Adrenal gland (tissue), 5 donors: ENCODE data around the gene FLRT1.

Experiments used
- CTCF ChIP-seq, 6 experiments: fragments of 450-650 bp in 4 of 6; fragments of 200-600 bp in 2 of 6; sonication (generic) in 1 of 6; IDR thresholded peaks; 1 replicate in 5 of 6; 2 replicates in 1 of 6; pipeline versions ENCODE4 v1.5.1 to v1.8.0; 2016 to 2021; ENCODE audit warnings: antibody characterized with exemption in 6 of 6, mild to moderate bottlenecking in 2 of 6, moderate library complexity in 1 of 6
- POLR2A ChIP-seq, 2 donors: fragments of 450-650 bp; IDR thresholded peaks; one replicate each; pipeline ENCODE4 v1.6.1; 2017; ENCODE audit warnings: antibody characterized with exemption in 2 of 2, mild to moderate bottlenecking in 2 of 2, moderate library complexity in 1 of 2
- donor health status: DM: no; HTN: no; CAD: no.

GRCh38 chr11:64042301-64042700, 6.6 kb downstream of the FLRT1 start:
- TF ChIP-seq CTCF (IDR thresholded peaks at IDR 0.05) (no peak), POLR2A (IDR thresholded peaks at IDR 0.05) (no peak)
